ENCODE results near the gene ELOB. TPM values are rescaled to one million over a fixed set of nuclear protein-coding genes. Genes with fewer than 3 reads are reported as not detected.

Gene ELOB
- total and polyA plus RNA-seq, 2 donors (not counting 1 experiment from before 2014, with no cell fraction given), result 124 to 436 TPM

GRCh38 chr16:2809149-2809760, 32.2 kb upstream of the ELOB start:
- Histone ChIP-seq H3K27me3 (ENCODE audit: control insufficient read depth, insufficient read depth, low read length) (peaks cover 5% of the 10 kb centered on the region), H3K79me2 (ENCODE audit: control insufficient read depth, insufficient read depth, low read length) (no peaks in the 10 kb centered on the region), H3K4me3 (replicated peaks in 1 of 4; ENCODE audit: control extremely low read depth in 1 of 4, insufficient read depth in 1 of 4, low read depth in 3 of 4, low read length in 4 of 4) (no peak overlapping the region), H3K4me1 (ENCODE audit: control insufficient read depth, extremely low read depth, insufficient read depth, low read length) (no peaks in the 10 kb centered on the region), H3K4me2 (ENCODE audit: extremely low read depth, insufficient read depth, low read length) (no peak overlapping the region), H3K36me3 (ENCODE audit: control insufficient read depth, insufficient read depth, low read length) (no peaks in the 10 kb centered on the region), H2AFZ (ENCODE audit: low read length) (no peak overlapping the region), H3K27ac (ENCODE audit: insufficient read depth, low read length) (no peak overlapping the region), H3K9me3 (ENCODE audit: control insufficient read depth, insufficient read depth, low read depth, low read length) (no peaks in the 10 kb centered on the region), H3K9ac (ENCODE audit: insufficient read depth, low read length) (no peak overlapping the region), H4K20me1 (ENCODE audit: control insufficient read depth, extremely low read depth, insufficient read depth, low read length) (no peaks in the 10 kb centered on the region)
- TF ChIP-seq CTCF (conservative IDR thresholded peaks at IDR 0.05 in 1 of 2, IDR thresholded peaks at IDR 0.05 in 1 of 2; ENCODE audit: low read depth in 1 of 2, low read length in 2 of 2), result no peak
- TF ChIP-seq EZH2 (IDR thresholded peaks at IDR 0.05; ENCODE audit: low read length, missing control alignments), result no peak
- no peak for DNase-seq (ENCODE audit: low read depth in 2 of 2)

DNA sequence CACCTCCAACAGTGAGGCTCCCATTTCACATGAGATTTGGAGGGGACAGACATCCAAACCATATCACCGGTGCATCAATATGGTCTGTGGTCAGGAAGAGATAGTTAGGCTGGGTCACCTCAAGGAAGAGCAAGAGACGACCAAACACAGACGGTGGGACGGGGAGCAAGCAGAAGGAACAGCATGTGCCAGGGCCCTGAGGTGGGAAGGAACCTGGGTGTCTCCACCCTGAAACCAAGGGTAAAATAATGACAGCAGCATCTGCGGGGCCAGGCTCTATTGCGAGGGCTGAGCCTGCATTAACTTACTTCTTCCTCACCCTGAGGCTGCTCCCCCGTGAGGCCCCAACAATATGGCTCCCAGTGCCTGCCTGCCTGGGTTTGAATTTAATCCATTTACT, 31.1 kb upstream of the ELOB start:
- no peak overlapping the region for H3K9ac ChIP-seq (ENCODE audit: insufficient read depth, low read length)
- no peak for DNase-seq (ENCODE audit: low read depth in 2 of 2)
- no peak overlapping the region for H3K4me2 ChIP-seq (ENCODE audit: extremely low read depth, insufficient read depth, low read length)
- TF ChIP-seq EZH2 (IDR thresholded peaks at IDR 0.05; ENCODE audit: low read length, missing control alignments) (no peak), CTCF (conservative IDR thresholded peaks at IDR 0.05 in 1 of 2, IDR thresholded peaks at IDR 0.05 in 1 of 2; ENCODE audit: low read depth in 1 of 2, low read length in 2 of 2) (no peak)
- no peak overlapping the region for H3K4me3 ChIP-seq (replicated peaks in 1 of 4; ENCODE audit: control extremely low read depth in 1 of 4, insufficient read depth in 1 of 4, low read depth in 3 of 4, low read length in 4 of 4)
- H3K36me3 ChIP-seq (ENCODE audit: control insufficient read depth, insufficient read depth, low read length), result no peaks in the 10 kb centered on the region
- H3K27me3 ChIP-seq (ENCODE audit: control insufficient read depth, insufficient read depth, low read length), result peaks cover 5% of the 10 kb centered on the region
- H3K79me2 ChIP-seq (ENCODE audit: control insufficient read depth, insufficient read depth, low read length), result no peaks in the 10 kb centered on the region
- H3K9me3 ChIP-seq (ENCODE audit: control insufficient read depth, insufficient read depth, low read depth, low read length), result no peaks in the 10 kb centered on the region
- no peak overlapping the region for H3K27ac ChIP-seq (ENCODE audit: insufficient read depth, low read length)
- H2AFZ ChIP-seq (ENCODE audit: low read length), result no peak overlapping the region
- no peaks in the 10 kb centered on the region for H4K20me1 ChIP-seq (ENCODE audit: control insufficient read depth, extremely low read depth, insufficient read depth, low read length)
- no peaks in the 10 kb centered on the region for H3K4me1 ChIP-seq (ENCODE audit: control insufficient read depth, extremely low read depth, insufficient read depth, low read length)

DNA sequence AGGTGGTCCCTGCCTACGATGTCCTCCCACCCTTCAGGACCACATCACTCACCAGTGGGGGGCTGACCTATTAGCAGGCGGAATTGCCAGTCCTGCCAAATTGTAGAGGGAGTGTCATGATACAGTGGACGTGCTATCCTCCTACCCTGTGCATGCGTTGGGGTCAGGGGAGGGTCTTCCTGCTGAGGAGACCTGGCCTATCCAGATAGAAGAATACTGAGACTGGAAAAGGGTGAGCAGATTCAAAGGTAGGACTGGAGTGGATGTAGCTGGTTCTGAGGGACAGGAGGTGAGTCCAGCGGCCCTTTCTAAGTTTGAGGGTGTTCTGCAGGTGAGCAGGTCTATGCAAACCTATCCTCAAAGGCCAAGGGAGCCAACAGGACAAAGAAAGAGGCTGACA, 29.2 kb upstream of the ELOB start:
- Histone ChIP-seq H3K4me2 (ENCODE audit: extremely low read depth, insufficient read depth, low read length) (no peak overlapping the region), H3K4me3 (replicated peaks in 1 of 4; ENCODE audit: control extremely low read depth in 1 of 4, insufficient read depth in 1 of 4, low read depth in 3 of 4, low read length in 4 of 4) (no peak overlapping the region), H3K4me1 (ENCODE audit: control insufficient read depth, extremely low read depth, insufficient read depth, low read length) (no peaks in the 10 kb centered on the region), H3K9me3 (ENCODE audit: control insufficient read depth, insufficient read depth, low read depth, low read length) (no peaks in the 10 kb centered on the region), H3K9ac (ENCODE audit: insufficient read depth, low read length) (no peak overlapping the region), H3K27me3 (ENCODE audit: control insufficient read depth, insufficient read depth, low read length) (peaks cover 5% of the 10 kb centered on the region), H3K79me2 (ENCODE audit: control insufficient read depth, insufficient read depth, low read length) (no peaks in the 10 kb centered on the region), H2AFZ (ENCODE audit: low read length) (no peak overlapping the region), H3K36me3 (ENCODE audit: control insufficient read depth, insufficient read depth, low read length) (no peaks in the 10 kb centered on the region), H4K20me1 (ENCODE audit: control insufficient read depth, extremely low read depth, insufficient read depth, low read length) (no peaks in the 10 kb centered on the region), H3K27ac (ENCODE audit: insufficient read depth, low read length) (no peak overlapping the region)
- no peak for DNase-seq (ENCODE audit: low read depth in 2 of 2)
- TF ChIP-seq CTCF (conservative IDR thresholded peaks at IDR 0.05 in 1 of 2, IDR thresholded peaks at IDR 0.05 in 1 of 2; ENCODE audit: low read depth in 1 of 2, low read length in 2 of 2), result no peak
- TF ChIP-seq EZH2 (IDR thresholded peaks at IDR 0.05; ENCODE audit: low read length, missing control alignments), result no peak

Measured in fibroblast of lung (primary cell).